ENCODE results near the gene NLRP6.

DNA sequence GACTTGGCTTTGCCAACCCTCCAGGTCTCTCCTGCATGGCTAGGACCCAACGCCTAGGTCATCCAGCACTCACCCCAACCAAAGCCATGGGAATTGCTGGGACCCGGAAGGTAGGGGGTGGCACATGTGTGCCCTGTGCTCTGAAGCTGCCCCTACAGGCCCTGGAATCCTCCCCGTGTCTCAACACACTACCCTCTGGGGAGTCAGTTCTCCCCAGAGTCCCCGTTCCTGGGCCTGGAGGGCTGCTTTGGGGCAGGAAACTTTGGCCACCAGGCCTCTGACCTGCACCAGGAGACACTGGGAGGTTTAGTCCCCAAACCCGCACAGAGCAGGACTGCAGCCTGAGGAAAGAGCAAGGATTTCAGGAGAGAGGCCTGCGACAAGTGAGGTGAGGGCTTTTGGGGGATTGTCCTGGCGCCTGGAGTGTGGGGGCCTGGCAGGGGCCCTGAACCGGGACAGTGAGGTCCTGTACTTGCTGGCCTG lies 35.1 kb downstream of the NLRP6 start:
- TF ChIP-seq, protein P1, sequence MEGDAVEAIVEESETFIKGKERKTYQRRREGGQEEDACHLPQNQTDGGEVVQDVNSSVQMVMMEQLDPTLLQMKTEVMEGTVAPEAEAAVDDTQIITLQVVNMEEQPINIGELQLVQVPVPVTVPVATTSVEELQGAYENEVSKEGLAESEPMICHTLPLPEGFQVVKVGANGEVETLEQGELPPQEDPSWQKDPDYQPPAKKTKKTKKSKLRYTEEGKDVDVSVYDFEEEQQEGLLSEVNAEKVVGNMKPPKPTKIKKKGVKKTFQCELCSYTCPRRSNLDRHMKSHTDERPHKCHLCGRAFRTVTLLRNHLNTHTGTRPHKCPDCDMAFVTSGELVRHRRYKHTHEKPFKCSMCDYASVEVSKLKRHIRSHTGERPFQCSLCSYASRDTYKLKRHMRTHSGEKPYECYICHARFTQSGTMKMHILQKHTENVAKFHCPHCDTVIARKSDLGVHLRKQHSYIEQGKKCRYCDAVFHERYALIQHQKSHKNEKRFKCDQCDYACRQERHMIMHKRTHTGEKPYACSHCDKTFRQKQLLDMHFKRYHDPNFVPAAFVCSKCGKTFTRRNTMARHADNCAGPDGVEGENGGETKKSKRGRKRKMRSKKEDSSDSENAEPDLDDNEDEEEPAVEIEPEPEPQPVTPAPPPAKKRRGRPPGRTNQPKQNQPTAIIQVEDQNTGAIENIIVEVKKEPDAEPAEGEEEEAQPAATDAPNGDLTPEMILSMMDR (IDR thresholded peaks at IDR 0.05): no peak
- TF ChIP-seq POLR2A (IDR thresholded peaks at IDR 0.05): no peak

Measured in esophagus squamous epithelium (tissue), 4 donors.